ENCODE data around the gene CIDEC. TPM values are rescaled to one million over a fixed set of nuclear protein-coding genes. Genes with fewer than 3 reads are reported as not detected.
"Not testable (repeated sequence)": the region's sequence is repeated elsewhere in the genome, so short reads cannot be mapped to it uniquely, and the experiment has no call there.

Gene CIDEC
- polyA plus RNA-seq, 3 donors = 0.08 TPM; not detected in 2

DNA sequence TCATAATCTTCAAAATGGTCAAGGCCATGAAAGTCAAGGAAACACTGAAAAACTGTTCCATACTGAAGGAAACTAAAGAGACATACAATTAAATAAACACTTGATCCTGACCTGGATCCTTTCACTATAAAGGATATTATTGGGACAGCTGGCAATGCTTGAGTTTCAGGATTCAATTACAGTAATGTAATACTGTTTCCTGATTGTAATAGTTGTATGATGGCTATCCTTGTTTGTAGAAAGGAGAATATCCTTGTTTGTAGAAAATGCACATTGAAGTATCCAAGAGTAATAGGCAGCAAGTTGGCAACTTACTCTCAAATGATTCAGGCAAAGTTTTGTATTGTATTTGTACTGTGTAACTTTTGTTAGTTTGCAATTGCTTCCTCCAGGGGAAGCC lies 4.6 kb downstream of the CIDEC start:
- no peaks in the 10 kb centered on the region for H3K4me1 Mint-ChIP-seq
- Histone ChIP-seq H3K9ac (ENCODE audit: insufficient read depth, low read length, poor library complexity, severe bottlenecking) (no peak overlapping the region), H3K36me3 (replicated peaks in 1 of 2; ENCODE audit: control insufficient read depth in 1 of 2, insufficient read depth in 2 of 2, low read length in 2 of 2) (no peaks in the 10 kb centered on the region), H3K9me3 (replicated peaks in 1 of 2; ENCODE audit: control insufficient read depth in 1 of 2, insufficient read depth in 1 of 2, low read length in 2 of 2) (no peaks in the 10 kb centered on the region), H2AFZ (ENCODE audit: insufficient read depth, low read depth, low read length, poor library complexity, severe bottlenecking) (no peak overlapping the region), H3K4me2 (replicated peaks; ENCODE audit: extremely low read depth, low read length, poor library complexity, severe bottlenecking) (no peak overlapping the region), H3K4me1 (ENCODE audit: control insufficient read depth in 1 of 2, insufficient read depth in 2 of 2, low read length in 2 of 2) (no peaks in the 10 kb centered on the region), H3K27me3 (ENCODE audit: control insufficient read depth in 2 of 2, insufficient read depth in 2 of 2, low read length in 2 of 2) (no peaks in the 10 kb centered on the region), H3K79me2 (ENCODE audit: insufficient read depth, low read length) (no peaks in the 10 kb centered on the region), H4K20me1 (ENCODE audit: insufficient read depth, low read length) (no peaks in the 10 kb centered on the region), H3K27ac (ENCODE audit: low read depth in 1 of 2, low read length in 2 of 2) (no peak overlapping the region), H3K4me3 (replicated peaks in 1 of 3; ENCODE audit: low read depth in 2 of 3, low read length in 3 of 3) (no peak overlapping the region)
- H3K27ac Mint-ChIP-seq = no peak overlapping the region
- no peak for DNase-seq
- no peaks in the 10 kb centered on the region for H3K36me3 Mint-ChIP-seq
- H3K9me3 Mint-ChIP-seq = peaks cover 0 to 1% (median 0%) of the 10 kb centered on the region in 7 donors
- intact Hi-C loops (cut with micrococcal nuclease) = no loop called here
- peaks cover 0 to 3% (median 1%) of the 10 kb centered on the region in 3 donors for H3K27me3 Mint-ChIP-seq (ENCODE audit: low read depth in 3 of 3)
- no peak for TF ChIP-seq CTCF (IDR thresholded peaks at IDR 0.05)
- no peak overlapping the region for H3K4me3 Mint-ChIP-seq

GRCh38 chr3:9872067-9872466 lies 8.0 kb downstream of the CIDEC start:
- intact Hi-C loops (cut with micrococcal nuclease); H3K9me3 Mint-ChIP-seq; H3K9ac ChIP-seq (ENCODE audit: insufficient read depth, low read length, poor library complexity, severe bottlenecking); H4K20me1 ChIP-seq (ENCODE audit: insufficient read depth, low read length); H3K36me3 ChIP-seq (replicated peaks in 1 of 2; ENCODE audit: control insufficient read depth in 1 of 2, insufficient read depth in 2 of 2, low read length in 2 of 2); H3K4me1 ChIP-seq (ENCODE audit: control insufficient read depth in 1 of 2, insufficient read depth in 2 of 2, low read length in 2 of 2); H3K79me2 ChIP-seq (ENCODE audit: insufficient read depth, low read length); DNase-seq; H2AFZ ChIP-seq (ENCODE audit: insufficient read depth, low read depth, low read length, poor library complexity, severe bottlenecking); H3K36me3 Mint-ChIP-seq; H3K27me3 Mint-ChIP-seq (ENCODE audit: low read depth in 3 of 3); H3K4me3 ChIP-seq (replicated peaks in 1 of 3; ENCODE audit: low read depth in 2 of 3, low read length in 3 of 3); H3K27me3 ChIP-seq (ENCODE audit: control insufficient read depth in 2 of 2, insufficient read depth in 2 of 2, low read length in 2 of 2); H3K9me3 ChIP-seq (replicated peaks in 1 of 2; ENCODE audit: control insufficient read depth in 1 of 2, insufficient read depth in 1 of 2, low read length in 2 of 2); H3K4me3 Mint-ChIP-seq; H3K27ac ChIP-seq (ENCODE audit: low read depth in 1 of 2, low read length in 2 of 2); H3K4me1 Mint-ChIP-seq; H3K4me2 ChIP-seq (replicated peaks; ENCODE audit: extremely low read depth, low read length, poor library complexity, severe bottlenecking); H3K27ac Mint-ChIP-seq: not testable (repeated sequence)
- 94% methylated on average over 3 of the region's 5 CpGs for WGBS (ENCODE audit: insufficient coverage)

Data from CD14-positive monocyte (primary cell).